Adrenal gland (tissue), 12 donors: ENCODE data around the gene TMEM245. TPM values are rescaled to one million over a fixed set of nuclear protein-coding genes. Genes with fewer than 3 reads are reported as not detected.

Experiments used
- DNase-seq, 7 donors: peaks; one replicate each; pipeline ENCODE4 v3.0.0-alpha.2; 2019 to 2020
- H3K27ac ChIP-seq, 5 donors: fragments of 200-600 bp; sonication (generic) in 4 of 5; 1 replicate in 3 of 5; 2 replicates in 2 of 5; pipeline versions ENCODE4 v1.5.1 to v1.8.0; 2016 to 2020; ENCODE audit warnings: mild to moderate bottlenecking in 1 of 5
- H3K27me3 ChIP-seq: fragments of 200-600 bp; 2 replicates; pipeline ENCODE4 v1.8.0; 2021
- H3K36me3 ChIP-seq, 2 donors: fragments of 200-600 bp; replicated peaks in 1 of 2; 1 replicate in 1 of 2; 2 replicates in 1 of 2; pipeline versions ENCODE4 v1.5.1 to v1.8.0; 2018 to 2022
- H3K4me1 ChIP-seq, 2 donors: fragments of 200-600 bp; replicated peaks in 1 of 2; 1 replicate in 1 of 2; 2 replicates in 1 of 2; pipeline versions ENCODE4 v1.5.1 to v1.8.0; 2018 to 2021
- H3K4me3 ChIP-seq, 4 donors: fragments of 200-600 bp; sonication (generic) in 3 of 4; one replicate each; pipeline ENCODE4 v1.5.1; 2016 to 2018
- H3K9me3 ChIP-seq, 3 donors: fragments of 200-600 bp; sonication (generic) in 1 of 3; replicated peaks in 1 of 3; 1 replicate in 2 of 3; 2 replicates in 1 of 3; pipeline versions ENCODE4 v1.5.1 to v1.8.0; 2016 to 2021
- CTCF ChIP-seq, 6 experiments: fragments of 450-650 bp in 4 of 6; fragments of 200-600 bp in 2 of 6; sonication (generic) in 1 of 6; IDR thresholded peaks; 1 replicate in 5 of 6; 2 replicates in 1 of 6; pipeline versions ENCODE4 v1.5.1 to v1.8.0; 2016 to 2021; ENCODE audit warnings: antibody characterized with exemption in 6 of 6, mild to moderate bottlenecking in 2 of 6, moderate library complexity in 1 of 6
- POLR2A ChIP-seq, 2 donors: fragments of 450-650 bp; IDR thresholded peaks; one replicate each; pipeline ENCODE4 v1.6.1; 2017; ENCODE audit warnings: antibody characterized with exemption in 2 of 2, mild to moderate bottlenecking in 2 of 2, moderate library complexity in 1 of 2
- WGBS, 4 donors: extraction: QIAGEN DNeasy Blood & Tissue Kit in 2 of 4; methylation state at CpG; one replicate each; pipeline versions ENCODE4 v1.1.5 to v1.1.7; 2013 to 2017; 5-methylcytosine and 5-hydroxymethylcytosine counted together
- intact Hi-C, 2 donors: fragments of 100-400 bp; cut with DNase I; formaldehyde crosslinking; loops; one replicate each; pipeline versions ENCODE4 v1.14.1 to v1.15.0; 2022 to 2023
- polyA plus RNA-seq, 3 donors: library from polyadenylated mRNA; stranded (reverse); fragments of 200-250 nt in 2 of 3; fragments of 350-450 nt in 1 of 3; fragmentation: Illumina TruSeq in 1 of 3; extraction: RNeasy Lipid Tissue Mini Kit (QIAGEN cat#74804) in 1 of 3; gene quantifications; one replicate each; pipeline ENCODE4 v1.2.3, GENCODE V29; 2013 to 2014
- total RNA-seq, 9 donors: library from RNA; depleted of rRNA in 4 of 9; stranded (reverse); fragments of >200 nt in 4 of 9; fragments of 120-200 nt in 1 of 9; fragmentation: NEBNext Ultra II Directional in 1 of 9; extraction: Animal tissue kit (Norgen Biotek cat#: 25700) in 1 of 9; gene quantifications; one replicate each; pipeline versions ENCODE4 v1.1.0 to v1.2.4, GENCODE V29; 2013 to 2023
- donor health status: healthy with polysubstance abuse.
- donor health status: Bipolar disorder and iron deficiency.
- donor health status: DM: yes; HTN: yes; CAD: no.
- donor health status: DM: no; HTN: no; CAD: no.
- donor health status: DM: no; HTN: no; CAD: no.
- donor health status: DM: yes; HTN: yes; CAD: no.

Gene TMEM245
- total and polyA plus RNA-seq, 12 donors, result 23.6 to 363 (median 143) TPM

- Histone ChIP-seq H3K4me3 (no peak overlapping the region), H3K4me1 (peaks cover 21 to 45% of the 10 kb centered on the region in 2 donors), H3K36me3 (peaks cover 0 to 6% of the 10 kb centered on the region in 2 donors), H3K27ac (peak overlapping the region in 1 of 5 donors; percentile 2), H3K9me3 (no peaks in the 10 kb centered on the region), H3K27me3 (no peaks in the 10 kb centered on the region)
- DNase-seq, result no peak
- TF ChIP-seq POLR2A (IDR thresholded peaks at IDR 0.05) (no peak), CTCF (IDR thresholded peaks at IDR 0.05) (no peak)
- WGBS, 4 donors, result 41 to 65% (median 61%) methylated on average over 2 of the region's 2 CpGs
- intact Hi-C loops, result no loop called here
These were observed 92.6 kb downstream of the TMEM245 start for GRCh38 chr9:109027176-109027575.

GRCh38 chr9:109026306-109026705, 93.4 kb downstream of the TMEM245 start:
- Histone ChIP-seq H3K27me3 (no peaks in the 10 kb centered on the region), H3K9me3 (no peaks in the 10 kb centered on the region), H3K27ac (no peak overlapping the region), H3K4me1 (peaks cover 21 to 47% of the 10 kb centered on the region in 2 donors), H3K36me3 (no peaks in the 10 kb centered on the region), H3K4me3 (no peak overlapping the region)
- TF ChIP-seq CTCF (IDR thresholded peaks at IDR 0.05), result no peak
- no peak for TF ChIP-seq POLR2A (IDR thresholded peaks at IDR 0.05)
- intact Hi-C loops, result no loop called here
- WGBS, 4 donors, result 90 to 97% (median 93%) methylated on average over 7 of the region's 7 CpGs
- no peak for DNase-seq

- H3K27me3 ChIP-seq, result no peaks in the 10 kb centered on the region
- no peak overlapping the region for H3K4me3 ChIP-seq
- TF ChIP-seq CTCF (IDR thresholded peaks at IDR 0.05) (no peak), POLR2A (IDR thresholded peaks at IDR 0.05) (no peak)
- intact Hi-C loops, result no loop called here
- H3K27ac ChIP-seq, result no peak overlapping the region
- DNase-seq, result no peak
- H3K9me3 ChIP-seq, result no peaks in the 10 kb centered on the region
- peaks cover 0 to 13% of the 10 kb centered on the region in 2 donors for H3K36me3 ChIP-seq
- H3K4me1 ChIP-seq, result peaks cover 21 to 61% of the 10 kb centered on the region in 2 donors
These were observed 96.9 kb downstream of the TMEM245 start for GRCh38 chr9:109022873-109023272.

- H3K4me1 ChIP-seq, result peaks cover 21 to 58% of the 10 kb centered on the region in 2 donors
- no peaks in the 10 kb centered on the region for H3K9me3 ChIP-seq
- no peaks in the 10 kb centered on the region for H3K27me3 ChIP-seq
- WGBS, 4 donors, result 56 to 74% (median 61%) methylated on average over 6 of the region's 6 CpGs
- H3K4me3 ChIP-seq, result no peak overlapping the region
- TF ChIP-seq CTCF (IDR thresholded peaks at IDR 0.05) (no peak), POLR2A (IDR thresholded peaks at IDR 0.05) (no peak)
- intact Hi-C loops, result no loop called here
- DNase-seq, result no peak
- peaks cover 0 to 13% of the 10 kb centered on the region in 2 donors for H3K36me3 ChIP-seq
- no peak overlapping the region for H3K27ac ChIP-seq
These were observed 98.9 kb downstream of the TMEM245 start for GRCh38 chr9:109020581-109021511.
